Measurements from ENCODE around the gene ANKDD1A.

GRCh38 chr15:64884679-64885078 lies 27.0 kb upstream of the ANKDD1A start:
- TF ChIP-seq KLF1 (tag by site-specific recombination; IDR thresholded peaks at IDR 0.05) (no peak), ZNF530 (tag by site-specific recombination; IDR thresholded peaks at IDR 0.05; ENCODE audit: low read depth) (no peak), ZNF223 (tag by site-specific recombination; IDR thresholded peaks at IDR 0.05) (no peak), PBX3 (CRISPR knock-in tag; IDR thresholded peaks at IDR 0.05) (no peak), ZNF18 (tag by site-specific recombination; IDR thresholded peaks at IDR 0.05) (no peak), ZNF175 (tag by site-specific recombination; IDR thresholded peaks at IDR 0.05) (no peak), FEZF1 (tag by site-specific recombination; IDR thresholded peaks at IDR 0.05) (no peak), CTCF (tag by site-specific recombination; IDR thresholded peaks at IDR 0.05) (no peak), AEBP2 (tag by site-specific recombination; IDR thresholded peaks at IDR 0.05; ENCODE audit: borderline replicate concordance) (no peak), ZSCAN4 (tag by site-specific recombination; IDR thresholded peaks at IDR 0.05) (no peak), ZNF138 (tag by site-specific recombination; IDR thresholded peaks at IDR 0.05; ENCODE audit: borderline replicate concordance) (no peak), ZNF768 (tag by site-specific recombination; IDR thresholded peaks at IDR 0.05) (no peak), ZNF37A (tag by site-specific recombination; IDR thresholded peaks at IDR 0.05) (no peak)

Measured in HEK293 (cell line).